ENCODE measurements around the gene NAALADL2.

NAALADL2 gene

DNA sequence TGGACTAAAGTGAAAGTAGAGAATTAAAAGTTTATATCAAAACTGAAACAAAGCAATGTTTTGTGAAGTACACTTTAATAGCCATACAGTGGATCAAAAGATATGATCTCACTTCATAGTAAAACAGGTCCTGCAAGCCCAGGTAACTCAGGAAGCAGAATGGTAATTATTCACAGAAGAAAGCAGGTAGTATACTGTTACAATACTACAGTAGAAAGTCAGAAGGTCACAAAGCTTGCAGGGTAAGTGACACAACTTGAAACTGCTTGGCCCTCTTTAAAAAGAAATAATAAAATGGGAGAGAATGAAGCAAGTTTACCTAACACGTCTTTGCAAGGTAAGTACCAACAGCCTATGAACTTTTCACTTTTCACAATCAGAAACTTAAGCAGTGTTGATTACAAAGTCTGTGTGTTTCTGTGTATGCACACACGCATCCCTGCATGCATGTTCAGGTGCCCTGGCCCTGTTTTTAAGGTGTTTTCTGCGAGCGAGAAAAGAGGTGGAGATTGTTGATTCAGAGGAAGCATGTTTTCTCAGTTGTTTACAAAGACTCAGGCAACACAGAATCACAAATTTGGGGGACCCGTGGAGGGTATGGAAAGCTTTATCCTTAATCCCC lies at the start of gene NAALADL2:
Gene NAALADL2, plus strand, starts transcription at position 221 of the 622 bp plus-strand sequence.
- DNase-seq, result no peak

DNA sequence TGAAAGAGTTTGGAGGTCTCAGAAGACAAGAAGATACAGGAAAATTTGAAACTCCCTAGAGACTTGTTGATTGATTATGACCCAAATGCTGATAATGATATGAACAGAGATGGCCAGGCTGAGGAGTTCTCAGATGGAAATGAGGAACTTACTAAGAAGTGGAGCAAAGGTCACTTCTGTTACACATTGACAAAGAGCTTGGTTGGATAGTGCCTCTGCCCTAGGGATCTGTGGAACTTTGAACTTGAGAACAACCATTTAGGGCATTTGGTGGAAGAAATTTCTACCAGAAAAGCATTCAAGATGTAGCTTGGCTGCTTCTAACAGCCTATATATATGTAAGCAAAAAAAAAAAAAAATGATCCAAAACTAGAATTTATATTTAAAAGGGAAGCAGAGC lies 48.9 kb upstream of the NAALADL2 start:
- DNase-seq, result no peak

- no peak for DNase-seq
Measured at GRCh38 chr3:174812172-174812862, 46.8 kb upstream of the NAALADL2 start.

DNA sequence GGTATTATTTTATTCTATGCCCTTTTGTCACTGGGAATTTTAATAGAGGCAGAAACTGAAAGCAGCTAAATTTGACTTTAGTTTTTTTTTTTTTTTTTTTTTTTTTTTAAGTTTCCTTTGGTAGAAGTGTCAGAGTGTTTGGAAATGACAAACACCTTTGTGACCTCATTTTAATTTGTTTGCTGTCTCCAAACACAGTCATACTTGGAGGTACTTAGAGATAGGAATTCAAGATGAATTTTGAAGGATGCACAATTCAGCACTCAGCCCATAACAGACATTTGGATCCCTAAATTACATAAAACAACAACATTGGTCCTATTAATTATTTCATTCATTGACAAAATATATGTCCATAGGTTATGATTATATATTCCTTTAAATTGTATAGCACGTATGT lies 43.4 kb upstream of the NAALADL2 start:
- no peak for DNase-seq

DNA sequence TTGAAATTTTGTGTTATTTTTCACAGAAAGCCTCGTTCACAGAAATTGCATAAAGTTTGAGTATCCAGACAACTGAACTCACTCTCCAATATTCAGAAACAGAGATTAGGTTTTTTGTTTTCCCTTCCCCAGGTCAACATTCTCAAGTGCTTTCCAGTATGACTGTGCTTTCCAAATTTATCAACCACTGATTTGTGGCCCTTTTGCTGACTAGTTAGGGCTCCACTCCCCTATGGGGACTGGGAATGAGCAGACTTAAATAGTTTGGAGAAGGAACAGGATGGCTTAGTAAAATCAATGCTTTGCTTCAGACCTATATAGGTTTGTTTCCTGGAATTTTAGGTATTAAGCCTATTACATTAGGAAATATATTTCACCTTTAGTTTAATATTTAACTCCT lies 38.2 kb upstream of the NAALADL2 start:
- DNase-seq, result no peak

GRCh38 chr3:174821477-174821876 lies 37.7 kb upstream of the NAALADL2 start:
- DNase-seq, result no peak

DNA sequence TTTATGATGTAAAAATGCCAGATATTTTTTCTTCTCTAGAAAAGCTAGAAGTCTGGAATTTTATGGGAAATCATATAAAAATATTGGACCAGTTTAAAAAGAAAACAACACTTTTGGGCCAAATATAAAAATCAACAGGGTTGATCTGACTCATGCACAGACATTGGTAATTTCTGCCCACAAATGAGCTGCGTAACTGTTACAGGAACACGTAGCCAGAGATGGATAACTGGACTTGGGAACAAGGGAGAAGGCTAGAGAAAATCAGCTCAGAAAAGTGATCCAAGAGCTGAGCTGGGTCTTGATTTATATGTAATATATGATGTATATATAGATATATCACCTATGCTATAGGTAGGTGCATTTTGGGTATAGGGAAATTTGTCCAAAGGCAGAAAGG lies 36.8 kb upstream of the NAALADL2 start:
- no peak for DNase-seq

- no peak for DNase-seq
Measured at GRCh38 chr3:174826069-174826468, 33.1 kb upstream of the NAALADL2 start.

- no peak for DNase-seq
Measured at GRCh38 chr3:174844746-174845145, 14.4 kb upstream of the NAALADL2 start.

DNA sequence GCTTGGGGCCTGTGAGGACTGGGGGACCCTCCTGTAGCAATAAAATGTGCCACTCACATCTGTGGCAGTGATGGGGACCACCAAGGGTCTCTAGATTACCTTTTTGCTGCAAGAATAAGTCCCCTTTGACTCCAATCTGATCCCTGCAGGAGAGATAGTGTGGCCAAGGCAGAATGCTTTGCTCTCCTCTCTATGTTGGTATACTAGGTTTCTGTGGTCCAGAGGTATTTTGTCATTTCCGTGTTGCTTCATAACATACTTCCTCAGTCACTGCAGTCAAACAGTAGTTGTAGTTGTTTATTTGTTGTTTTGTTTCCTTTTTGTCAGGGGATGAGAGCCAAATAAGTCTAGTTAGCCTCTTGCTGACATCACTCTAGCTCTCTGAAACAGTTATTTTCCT lies 13.1 kb upstream of the NAALADL2 start:
- DNase-seq, result no peak

- DNase-seq, result no peak
Measured at GRCh38 chr3:174854987-174855386, 4.1 kb upstream of the NAALADL2 start.

DNA sequence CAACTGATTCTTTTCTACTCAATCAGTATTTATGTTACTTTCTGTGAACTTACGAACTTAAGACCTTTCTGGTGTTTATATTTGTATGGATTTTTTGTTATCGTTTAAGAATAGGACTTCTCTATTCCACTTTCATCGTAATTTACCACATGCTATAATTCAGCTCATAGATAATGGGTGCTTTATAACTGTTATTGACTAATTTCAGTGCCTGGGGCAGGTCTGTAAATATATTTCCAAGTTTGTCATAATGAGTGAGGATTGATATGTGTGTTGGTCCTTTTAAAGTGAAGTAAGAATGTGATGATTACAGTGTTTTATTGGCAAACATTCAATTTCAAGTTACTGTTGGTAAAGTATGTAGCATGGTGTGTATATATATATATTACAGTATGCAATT lies 1.8 kb upstream of the NAALADL2 start:
- no peak for DNase-seq

- no peak for DNase-seq
Measured at GRCh38 chr3:174858353-174858752, 781 bp upstream of the NAALADL2 start.

- DNase-seq, result peak; percentile 24
Measured at GRCh38 chr3:174859756-174860155, 622 bp downstream of the NAALADL2 start.

GRCh38 chr3:174862101-174862500 lies 3.0 kb downstream of the NAALADL2 start:
- DNase-seq, result peak; percentile 7

DNA sequence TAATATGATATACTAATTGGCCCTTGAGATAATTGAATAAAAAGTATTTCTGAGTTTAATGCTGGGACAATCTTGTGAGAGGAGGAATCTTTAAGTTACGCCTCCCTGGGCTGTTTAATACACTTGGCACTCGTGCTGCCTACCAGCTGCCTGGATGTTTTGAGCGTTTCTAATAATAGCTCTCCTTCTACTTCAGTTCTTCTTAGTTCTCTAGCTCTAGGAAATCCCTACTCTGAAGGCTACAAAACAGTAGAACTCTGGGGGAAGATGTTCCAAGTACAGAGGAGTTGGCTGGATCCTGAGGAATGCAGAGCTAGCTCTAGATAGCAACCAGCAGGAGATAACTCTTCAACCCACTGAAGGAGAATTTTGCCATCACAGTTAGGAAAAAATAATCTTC lies 3.5 kb downstream of the NAALADL2 start:
- DNase-seq, result no peak

DNA sequence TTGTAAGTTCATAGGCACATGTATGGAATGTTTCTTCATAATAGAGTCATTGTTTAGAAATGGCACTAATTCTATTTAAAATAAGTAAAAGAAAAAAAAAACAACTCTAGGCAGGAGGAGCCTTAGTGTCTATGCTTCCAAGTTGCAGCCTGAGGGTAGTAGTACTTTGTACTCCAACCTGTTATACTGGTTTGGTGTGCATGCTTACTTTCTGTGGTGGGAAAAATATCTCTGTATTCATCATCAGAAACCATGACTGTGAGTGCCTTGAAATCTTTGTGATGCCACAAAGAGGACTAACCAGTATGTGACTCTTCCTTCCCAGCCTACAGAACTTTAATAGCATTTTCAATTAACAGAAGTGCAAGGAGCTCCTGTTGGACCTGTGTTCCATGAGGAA lies 4.4 kb downstream of the NAALADL2 start:
- no peak for DNase-seq

DNA sequence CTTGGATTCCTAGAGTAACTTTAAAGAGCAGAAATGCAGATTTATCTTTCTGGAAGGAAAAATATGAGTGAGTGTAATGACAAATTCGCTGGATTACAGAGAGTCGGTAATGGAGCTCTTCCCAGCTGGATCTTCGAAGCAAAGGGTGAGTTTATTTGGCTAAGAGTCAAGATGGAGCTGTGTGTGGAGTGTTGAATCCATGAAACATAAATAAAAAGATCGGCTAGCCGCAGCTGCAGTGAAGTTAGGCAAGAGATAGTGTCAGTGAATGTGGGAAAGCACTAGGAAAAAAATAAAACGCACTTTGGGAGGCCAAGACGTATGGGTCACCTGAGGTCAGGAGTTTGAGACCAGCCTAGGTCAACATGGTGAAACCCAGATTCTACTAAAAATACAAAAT lies 10.3 kb downstream of the NAALADL2 start:
- DNase-seq, result no peak

DNA sequence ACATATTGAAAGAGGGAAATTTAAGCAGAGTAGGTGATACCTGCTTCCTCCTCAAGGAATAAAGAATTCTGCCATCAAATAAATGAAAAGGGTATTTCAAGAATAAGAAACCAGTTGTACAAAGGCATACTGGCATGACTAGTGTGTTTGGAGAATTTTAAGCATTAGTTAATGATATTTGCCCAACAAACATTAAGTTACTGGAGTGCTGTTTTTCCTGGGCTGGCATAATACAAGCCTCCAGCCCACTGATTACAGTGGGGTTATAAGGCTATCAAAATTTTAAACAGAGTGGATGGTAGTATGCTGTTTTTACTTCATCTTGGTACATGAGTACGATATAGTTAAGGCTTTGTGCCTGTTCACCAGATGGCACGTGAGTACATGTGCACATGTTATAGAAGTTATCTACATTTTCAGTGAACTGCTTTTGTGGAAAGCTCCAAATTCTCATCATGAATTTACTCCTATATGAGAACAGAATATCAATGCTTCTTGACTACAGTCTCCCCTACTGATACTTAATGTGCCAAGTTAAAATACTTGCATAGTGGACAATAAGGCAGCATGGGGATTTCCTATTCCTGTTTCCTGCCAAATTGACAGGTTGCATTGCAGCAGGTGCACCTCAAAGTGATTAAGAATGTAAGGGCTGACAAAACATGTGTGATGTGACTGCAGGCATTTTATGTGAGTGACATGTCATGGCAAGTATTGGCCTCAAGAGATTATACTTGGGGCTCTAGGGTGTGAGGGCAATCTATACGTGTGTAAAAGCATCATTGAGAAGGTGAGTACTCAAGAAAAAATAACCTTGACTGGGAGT lies 14.9 kb downstream of the NAALADL2 start:
- no peak for DNase-seq

DNA sequence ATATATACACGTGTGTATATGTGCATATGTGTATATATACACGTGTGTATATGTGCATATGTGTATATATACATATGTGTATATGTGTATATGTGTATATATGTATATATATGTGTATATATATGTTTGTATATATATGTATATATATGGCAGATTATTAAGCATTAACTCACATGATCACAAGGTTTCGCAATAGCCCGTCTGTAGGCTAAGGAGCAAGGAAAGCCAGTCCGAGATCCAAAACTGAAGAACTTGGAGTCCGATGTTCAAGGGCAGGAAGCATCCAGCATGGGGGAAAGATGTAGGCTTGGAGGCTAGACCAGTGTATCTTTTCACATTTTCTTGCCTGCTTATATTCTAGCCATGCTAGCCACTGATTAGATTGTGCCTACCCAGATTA lies 23.7 kb downstream of the NAALADL2 start:
- no peak for DNase-seq

- DNase-seq, result no peak
Measured at GRCh38 chr3:174883881-174884675, 24.9 kb downstream of the NAALADL2 start.

- no peak for DNase-seq
Measured at GRCh38 chr3:174884776-174885568, 25.8 kb downstream of the NAALADL2 start.
